ENCODE measurements around the gene EFCAB5.
A peak's percentile ranks its signal among the peaks of the same experiment; 100 is the strongest.
"Not testable (repeated sequence)": the region's sequence is repeated elsewhere in the genome, so short reads cannot be mapped to it uniquely, and the experiment has no call there.

EFCAB5 gene

DNA sequence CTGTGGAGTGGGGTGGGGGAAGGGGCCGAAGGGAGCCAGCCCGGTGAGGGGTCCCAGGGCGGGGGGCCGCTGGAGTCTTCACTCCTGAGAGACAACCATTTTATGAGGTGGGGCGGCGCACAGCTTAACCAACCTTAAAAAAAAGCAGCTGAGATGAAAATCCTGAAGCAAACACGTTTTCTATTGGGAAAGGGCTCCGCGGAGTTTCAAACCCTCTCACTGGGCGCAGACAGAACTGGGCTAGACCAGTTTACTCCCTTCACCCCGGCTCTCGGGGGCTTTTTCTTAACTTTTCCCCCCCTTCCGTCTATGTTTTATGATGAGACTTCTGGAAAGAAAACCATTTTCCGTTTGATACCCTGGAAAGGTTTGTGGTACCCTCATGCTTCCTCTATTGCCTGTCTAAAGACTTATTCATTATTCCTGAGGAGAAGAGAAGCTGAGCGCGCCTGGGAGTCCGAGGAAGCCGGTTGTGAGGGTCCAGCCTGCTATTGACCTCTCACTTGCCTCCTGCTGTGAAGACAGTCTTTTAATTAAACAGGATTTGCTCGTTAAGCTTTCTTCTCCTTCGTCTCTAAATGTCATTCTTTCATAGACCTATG lies 10.9 kb upstream of the EFCAB5 start:
- H3K4me3 ChIP-seq (ENCODE audit: low read depth, low read length) = peak overlapping the region; percentile 81
- DNase-seq (ENCODE audit: low read depth) = no peak
- no peak for TF ChIP-seq MYC (IDR thresholded peaks at IDR 0.05; ENCODE audit: low read depth, low read length)
- no peak for TF ChIP-seq POLR2A (IDR thresholded peaks at IDR 0.05; ENCODE audit: extremely low read depth, insufficient read length)
- TF ChIP-seq, protein P1, sequence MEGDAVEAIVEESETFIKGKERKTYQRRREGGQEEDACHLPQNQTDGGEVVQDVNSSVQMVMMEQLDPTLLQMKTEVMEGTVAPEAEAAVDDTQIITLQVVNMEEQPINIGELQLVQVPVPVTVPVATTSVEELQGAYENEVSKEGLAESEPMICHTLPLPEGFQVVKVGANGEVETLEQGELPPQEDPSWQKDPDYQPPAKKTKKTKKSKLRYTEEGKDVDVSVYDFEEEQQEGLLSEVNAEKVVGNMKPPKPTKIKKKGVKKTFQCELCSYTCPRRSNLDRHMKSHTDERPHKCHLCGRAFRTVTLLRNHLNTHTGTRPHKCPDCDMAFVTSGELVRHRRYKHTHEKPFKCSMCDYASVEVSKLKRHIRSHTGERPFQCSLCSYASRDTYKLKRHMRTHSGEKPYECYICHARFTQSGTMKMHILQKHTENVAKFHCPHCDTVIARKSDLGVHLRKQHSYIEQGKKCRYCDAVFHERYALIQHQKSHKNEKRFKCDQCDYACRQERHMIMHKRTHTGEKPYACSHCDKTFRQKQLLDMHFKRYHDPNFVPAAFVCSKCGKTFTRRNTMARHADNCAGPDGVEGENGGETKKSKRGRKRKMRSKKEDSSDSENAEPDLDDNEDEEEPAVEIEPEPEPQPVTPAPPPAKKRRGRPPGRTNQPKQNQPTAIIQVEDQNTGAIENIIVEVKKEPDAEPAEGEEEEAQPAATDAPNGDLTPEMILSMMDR (IDR thresholded peaks at IDR 0.05; ENCODE audit: low read depth, low read length) = no peak
- TF ChIP-seq, protein P2, sequence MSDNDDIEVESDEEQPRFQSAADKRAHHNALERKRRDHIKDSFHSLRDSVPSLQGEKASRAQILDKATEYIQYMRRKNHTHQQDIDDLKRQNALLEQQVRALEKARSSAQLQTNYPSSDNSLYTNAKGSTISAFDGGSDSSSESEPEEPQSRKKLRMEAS (IDR thresholded peaks at IDR 0.05; ENCODE audit: low read depth, low read length) = no peak

DNA sequence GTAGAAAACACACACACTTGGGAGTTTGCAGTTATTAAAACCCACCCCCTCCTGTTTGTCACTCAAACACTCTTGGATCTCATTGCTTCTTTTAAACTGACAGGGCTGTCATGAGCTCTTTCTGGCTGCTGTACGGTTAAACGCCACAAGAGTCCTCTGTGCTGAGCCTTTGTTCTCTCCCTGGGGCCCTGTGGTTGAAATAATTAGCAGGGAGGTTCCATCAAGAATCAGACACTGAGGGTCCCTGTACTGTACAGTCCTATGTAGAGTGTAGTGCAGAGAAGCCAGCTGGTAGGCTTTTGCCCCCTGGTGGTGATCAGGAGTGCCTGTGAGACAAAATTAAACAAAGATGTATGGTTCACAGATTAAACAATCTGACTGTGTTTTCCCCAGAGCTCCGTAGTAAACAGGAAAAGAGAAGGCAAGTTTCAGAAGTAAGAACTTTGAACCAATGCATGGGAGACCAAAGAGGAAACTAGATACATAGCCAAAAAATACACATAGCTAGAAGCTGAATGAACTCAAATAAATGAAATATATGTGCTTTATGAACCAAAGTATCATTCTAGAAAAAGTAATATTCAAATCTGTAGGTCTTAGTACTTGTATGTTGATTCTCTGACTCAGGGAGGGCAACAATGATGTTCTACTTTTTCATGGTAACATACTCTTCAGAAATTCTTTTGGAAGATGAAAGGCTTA lies 10.1 kb upstream of the EFCAB5 start:
- TF ChIP-seq POLR2A (IDR thresholded peaks at IDR 0.05; ENCODE audit: extremely low read depth, insufficient read length) (no peak), MYC (IDR thresholded peaks at IDR 0.05; ENCODE audit: low read depth, low read length) (no peak; the same call in 1 of the 2 replicates)
- TF ChIP-seq, protein P1 (IDR thresholded peaks at IDR 0.05; ENCODE audit: low read depth, low read length) = peak; percentile 91
- TF ChIP-seq, protein P2 (IDR thresholded peaks at IDR 0.05; ENCODE audit: low read depth, low read length) = no peak
- H3K4me3 ChIP-seq (ENCODE audit: low read depth, low read length) = peak overlapping the region; percentile 81
- DNase-seq (ENCODE audit: low read depth) = peak; percentile 99

DNA sequence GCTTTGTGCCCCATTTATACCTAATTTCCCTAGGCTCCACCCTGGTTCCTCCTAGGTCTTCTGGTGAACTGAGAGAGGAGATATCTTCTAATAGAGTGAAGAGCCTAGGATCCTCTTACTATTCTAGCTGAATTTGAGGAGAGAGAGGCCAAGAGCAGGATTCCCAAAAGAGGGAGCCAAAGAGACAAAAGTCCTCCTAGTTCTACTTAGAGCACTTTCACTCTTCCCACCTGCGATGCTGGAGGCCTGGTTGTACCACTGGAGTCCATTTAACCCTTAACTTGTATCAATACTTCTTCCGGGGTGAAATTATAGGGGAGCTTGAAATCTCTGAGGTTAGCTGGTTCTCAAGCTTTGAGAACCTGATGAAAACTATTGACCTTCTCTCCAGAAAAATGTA lies 8.1 kb upstream of the EFCAB5 start:
- peak; percentile 20 for DNase-seq (ENCODE audit: low read depth)
- TF ChIP-seq POLR2A (IDR thresholded peaks at IDR 0.05; ENCODE audit: extremely low read depth, insufficient read length) = no peak
- TF ChIP-seq, protein P1 (IDR thresholded peaks at IDR 0.05; ENCODE audit: low read depth, low read length) = no peak
- TF ChIP-seq MYC (IDR thresholded peaks at IDR 0.05; ENCODE audit: low read depth, low read length) = no peak
- TF ChIP-seq, protein P2 (IDR thresholded peaks at IDR 0.05; ENCODE audit: low read depth, low read length) = no peak
- no peak overlapping the region for H3K4me3 ChIP-seq (ENCODE audit: low read depth, low read length)

DNA sequence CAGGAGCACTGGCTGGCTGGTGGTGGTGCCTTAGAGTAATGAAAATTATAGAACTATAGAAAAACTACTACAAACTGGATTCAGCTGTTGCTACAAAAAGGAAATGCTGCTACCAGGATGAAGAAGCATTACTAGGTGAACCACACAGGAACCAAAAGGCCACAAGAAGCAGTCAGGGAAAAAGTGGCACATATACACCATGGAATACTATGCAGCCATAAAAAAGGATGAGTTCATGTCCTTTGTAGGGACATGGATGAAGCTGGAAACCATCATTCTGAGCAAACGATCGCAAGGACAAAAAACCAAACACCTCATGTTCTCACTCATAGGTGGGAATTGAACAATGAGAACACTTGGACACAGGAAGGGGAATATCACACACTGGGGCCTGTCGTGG lies 5.5 kb upstream of the EFCAB5 start:
- DNase-seq (ENCODE audit: low read depth); H3K4me3 ChIP-seq (ENCODE audit: low read depth, low read length): not testable (repeated sequence)

DNA sequence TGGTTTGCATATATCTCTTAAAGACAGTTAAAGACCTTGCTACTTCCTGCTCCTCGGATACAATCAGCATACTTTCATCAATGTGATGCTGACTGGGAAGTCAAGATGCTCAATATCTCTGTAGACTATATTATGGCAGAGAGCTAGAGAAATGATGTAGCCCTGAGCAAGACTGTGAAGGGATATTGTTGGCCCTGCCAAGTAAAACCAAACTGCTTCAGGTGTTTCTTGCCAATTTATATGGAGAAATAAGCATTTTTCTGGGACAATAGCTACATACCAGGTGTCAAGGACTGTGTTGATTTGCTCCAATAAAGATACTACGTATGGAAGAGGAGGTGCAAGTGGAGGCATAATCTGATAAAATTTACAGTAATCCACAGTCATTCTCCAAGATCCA lies 4.7 kb upstream of the EFCAB5 start:
- TF ChIP-seq, protein P1 (IDR thresholded peaks at IDR 0.05; ENCODE audit: low read depth, low read length) = no peak
- TF ChIP-seq MYC (IDR thresholded peaks at IDR 0.05; ENCODE audit: low read depth, low read length) = no peak
- TF ChIP-seq, protein P2 (IDR thresholded peaks at IDR 0.05; ENCODE audit: low read depth, low read length) = no peak
- no peak for TF ChIP-seq POLR2A (IDR thresholded peaks at IDR 0.05; ENCODE audit: extremely low read depth, insufficient read length)
- no peak for DNase-seq (ENCODE audit: low read depth)
- no peak overlapping the region for H3K4me3 ChIP-seq (ENCODE audit: low read depth, low read length)

DNA sequence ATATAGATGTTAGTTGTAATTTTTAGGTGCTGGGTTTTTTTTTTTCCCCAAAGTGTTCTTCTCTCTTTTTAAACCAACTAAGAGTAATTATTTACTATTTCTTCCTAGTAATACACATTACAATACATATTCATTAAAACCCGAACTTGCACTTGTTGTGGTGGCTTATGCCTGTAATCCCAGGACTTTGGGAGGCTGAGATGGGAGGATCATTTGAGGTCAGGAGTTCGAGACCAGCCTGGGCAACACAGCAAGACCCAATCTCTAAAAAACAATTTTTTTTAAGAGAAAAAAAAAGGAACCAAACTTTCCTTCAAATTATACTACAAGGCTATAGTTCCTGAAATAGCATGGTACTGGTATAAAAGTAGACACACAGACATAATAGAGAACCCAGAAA lies 3.8 kb downstream of the EFCAB5 start:
- no peak for DNase-seq (ENCODE audit: low read depth)
- no peak overlapping the region for H3K4me3 ChIP-seq (ENCODE audit: low read depth, low read length)
- TF ChIP-seq, protein P2 (IDR thresholded peaks at IDR 0.05; ENCODE audit: low read depth, low read length) = no peak
- no peak for TF ChIP-seq POLR2A (IDR thresholded peaks at IDR 0.05; ENCODE audit: extremely low read depth, insufficient read length)
- TF ChIP-seq, protein P1 (IDR thresholded peaks at IDR 0.05; ENCODE audit: low read depth, low read length) = no peak
- no peak for TF ChIP-seq MYC (IDR thresholded peaks at IDR 0.05; ENCODE audit: low read depth, low read length)

All from NB4 (cell line).